NCI-H524 treated with DMSO at 0.1 percent for 48 hours (cell line): ENCODE data around the gene KLHDC7A.
"Not testable (repeated sequence)": the region's sequence is repeated elsewhere in the genome, so short reads cannot be mapped to it uniquely, and the experiment has no call there.

Source experiments
- DNase-seq: peaks from one replicate; lab custom pipeline; 2025; lab: John Stamatoyannopoulos, UW

Gene KLHDC7A

GRCh38 chr1:18480315-18481189 lies at the start of gene KLHDC7A:
Gene KLHDC7A (plus strand): TSS chr1:18480930. CDS start chr1:18480982, 52 bp downstream.
- no peak for DNase-seq

GRCh38 chr1:18434041-18434440 lies 46.7 kb upstream of the KLHDC7A start:
- no peak for DNase-seq

GRCh38 chr1:18440385-18441226 lies 40.1 kb upstream of the KLHDC7A start:
- peak; percentile 96 for DNase-seq

GRCh38 chr1:18443587-18444520 lies 36.9 kb upstream of the KLHDC7A start:
- DNase-seq: no peak

- no peak for DNase-seq
Observed at GRCh38 chr1:18444563-18444962, 36.2 kb upstream of the KLHDC7A start.

GRCh38 chr1:18446751-18447150 lies 34.0 kb upstream of the KLHDC7A start:
- no peak for DNase-seq

GRCh38 chr1:18447509-18448220 lies 33.1 kb upstream of the KLHDC7A start:
- DNase-seq: no peak

GRCh38 chr1:18448889-18449288 lies 31.8 kb upstream of the KLHDC7A start:
- no peak for DNase-seq

- no peak for DNase-seq
Observed at GRCh38 chr1:18452550-18452949, 28.2 kb upstream of the KLHDC7A start.

- no peak for DNase-seq
Observed at GRCh38 chr1:18458133-18459092, 22.3 kb upstream of the KLHDC7A start.

GRCh38 chr1:18461656-18462055 lies 19.1 kb upstream of the KLHDC7A start:
- no peak for DNase-seq

- not testable (repeated sequence) for DNase-seq
Observed at GRCh38 chr1:18462517-18462916, 18.2 kb upstream of the KLHDC7A start.

- no peak for DNase-seq
Observed at GRCh38 chr1:18463063-18463462, 17.7 kb upstream of the KLHDC7A start.

GRCh38 chr1:18463984-18464664 lies 16.6 kb upstream of the KLHDC7A start:
- no peak for DNase-seq

GRCh38 chr1:18464665-18465050 lies 16.1 kb upstream of the KLHDC7A start:
- DNase-seq: no peak

GRCh38 chr1:18466676-18467075 lies 14.1 kb upstream of the KLHDC7A start:
- no peak for DNase-seq

GRCh38 chr1:18468570-18468969 lies 12.2 kb upstream of the KLHDC7A start:
- DNase-seq: no peak

GRCh38 chr1:18469514-18469913 lies 11.2 kb upstream of the KLHDC7A start:
- no peak for DNase-seq

- no peak for DNase-seq
Observed at GRCh38 chr1:18470671-18471355, 9.9 kb upstream of the KLHDC7A start.
